Activated CD4-positive, CD25-positive, alpha-beta regulatory T cell treated with anti-CD3 and anti-CD28 coated beads, Interleukin-2, amount 50 U/mL, for 16 hours (primary cell): ENCODE results near the gene LUM.

Experiments used
- DNase-seq: peaks from one replicate; pipeline ENCODE4 v3.0.0-alpha.2; 2020; ENCODE audit warnings: low read depth, low spot score

LUM gene

GRCh38 chr12:91111366-91112325 lies at the start of gene LUM:
TSS of gene LUM (minus strand) at chr12:91111494. CDS start at chr12:91108979, 2,515 bp downstream.
- no peak for DNase-seq

DNA sequence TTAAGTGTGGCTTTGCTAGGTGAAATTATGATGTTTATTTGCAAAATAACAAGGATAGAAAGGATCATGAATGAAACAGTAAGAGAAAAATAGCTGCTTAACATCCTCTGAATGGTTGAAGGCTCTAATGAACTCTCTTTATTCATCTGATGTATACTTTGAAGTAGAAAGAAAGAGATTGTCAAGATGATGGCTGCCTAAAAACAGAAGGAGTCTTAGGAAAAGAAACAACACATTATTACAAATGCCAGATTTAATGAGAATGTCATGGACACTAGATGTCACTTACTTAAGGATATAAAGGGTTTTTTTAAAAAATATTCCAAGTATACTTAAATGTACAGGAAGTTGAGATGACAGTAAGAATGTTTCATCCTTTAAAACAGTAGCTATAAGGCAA lies 49.7 kb upstream of the LUM start:
- no peak for DNase-seq

- DNase-seq = no peak
Measured at GRCh38 chr12:91155990-91156389, 44.7 kb upstream of the LUM start.

GRCh38 chr12:91154131-91154530 lies 42.8 kb upstream of the LUM start:
- no peak for DNase-seq

DNA sequence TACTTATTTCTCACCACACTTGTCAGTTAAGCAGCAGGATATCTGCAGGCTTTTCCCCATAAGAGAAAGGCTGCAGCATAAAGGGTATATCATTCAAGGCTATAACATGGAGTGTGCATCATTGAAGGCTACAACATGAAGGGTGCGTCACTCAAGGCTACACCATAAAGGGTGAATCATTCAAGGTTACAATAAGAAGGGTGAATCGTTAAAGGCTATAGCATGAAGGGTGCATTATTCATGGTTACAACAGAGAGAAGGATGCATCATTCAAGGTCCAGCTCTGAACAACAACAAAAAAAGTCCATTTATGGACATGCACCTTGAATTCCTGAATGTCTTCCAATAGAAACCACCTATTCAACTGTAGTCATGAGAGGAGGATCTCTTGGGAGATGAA lies 32.8 kb upstream of the LUM start:
- DNase-seq = no peak

DNA sequence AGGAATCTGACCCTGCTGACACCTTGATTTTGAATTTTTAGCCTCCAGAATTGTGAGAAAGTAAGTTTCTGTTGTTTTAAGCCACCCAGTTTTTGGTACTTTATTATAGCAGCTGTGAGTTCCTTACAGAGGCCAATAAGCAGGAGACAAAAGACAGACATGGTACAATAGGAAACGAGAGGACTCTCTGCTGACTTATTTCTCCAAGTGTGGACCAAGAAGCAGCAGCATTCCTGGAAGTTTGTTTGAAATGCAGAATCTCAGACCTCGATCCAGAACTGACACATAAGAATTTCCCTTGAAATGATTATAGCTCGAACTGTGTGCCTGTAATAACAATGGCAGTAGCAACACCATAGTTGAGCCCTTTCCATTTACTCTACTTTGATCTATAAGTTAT lies 31.9 kb upstream of the LUM start:
- DNase-seq = no peak

DNA sequence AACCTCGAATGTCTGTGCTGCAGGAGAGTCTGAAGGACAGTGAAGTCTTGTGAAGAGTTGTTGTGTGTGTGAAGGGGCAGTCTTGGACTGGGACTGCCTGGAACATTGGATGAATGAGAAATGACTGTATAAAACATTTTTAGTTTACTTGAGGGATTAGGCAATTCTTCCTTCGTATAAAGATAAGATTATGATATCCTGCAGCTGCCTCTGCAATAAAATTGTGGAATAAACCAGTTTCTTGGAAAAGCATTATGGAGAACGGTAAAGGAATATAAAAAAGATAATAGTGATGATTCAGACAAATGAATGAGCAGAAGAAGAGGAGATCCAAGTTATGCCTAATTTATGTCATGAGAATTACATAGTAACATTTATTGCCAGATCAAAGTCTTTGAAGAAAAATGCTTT lies 30.9 kb upstream of the LUM start:
- DNase-seq = no peak

GRCh38 chr12:91140026-91140931 lies 29.0 kb upstream of the LUM start:
- no peak for DNase-seq

GRCh38 chr12:91139286-91139685 lies 28.0 kb upstream of the LUM start:
- no peak for DNase-seq

GRCh38 chr12:91138337-91138920 lies 27.1 kb upstream of the LUM start:
- no peak for DNase-seq

DNA sequence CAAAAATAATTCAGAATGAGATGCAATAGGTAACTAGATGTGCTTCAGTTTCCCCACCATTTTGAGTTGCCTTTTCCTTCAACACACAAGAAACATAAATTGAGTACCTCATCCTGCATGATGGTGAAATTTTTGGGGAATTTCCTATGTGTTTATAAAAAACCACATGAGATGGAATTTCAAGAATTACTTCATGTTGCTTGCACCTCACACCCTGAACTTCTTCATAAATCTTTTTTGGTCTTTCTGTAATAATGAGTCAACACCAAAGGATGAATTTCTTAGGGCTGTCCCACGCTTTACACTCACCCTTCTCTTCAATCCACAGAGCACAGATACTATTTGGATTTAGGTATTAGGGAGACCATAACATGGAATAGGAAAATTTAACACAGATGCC lies 22.6 kb upstream of the LUM start:
- no peak for DNase-seq

GRCh38 chr12:91129662-91130362 lies 18.5 kb upstream of the LUM start:
- DNase-seq = no peak

DNA sequence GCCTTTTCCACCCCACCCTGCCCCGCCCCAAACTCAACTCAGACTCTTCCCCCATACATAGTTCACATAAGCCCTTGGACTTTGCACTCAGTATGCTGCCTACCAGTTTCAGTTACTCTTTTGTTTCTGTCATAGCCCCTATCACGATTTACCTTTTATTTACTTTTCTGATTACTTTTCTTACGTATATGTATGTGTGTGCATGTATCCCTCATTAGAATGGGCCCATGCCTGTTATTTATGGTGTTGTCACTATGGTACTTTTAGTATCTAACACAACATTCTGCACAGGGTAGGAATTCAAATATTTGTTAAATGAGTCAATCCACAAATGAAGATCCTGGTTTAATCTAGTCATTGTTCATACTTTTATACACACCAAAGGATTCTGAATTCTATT lies 16.5 kb upstream of the LUM start:
- no peak for DNase-seq

DNA sequence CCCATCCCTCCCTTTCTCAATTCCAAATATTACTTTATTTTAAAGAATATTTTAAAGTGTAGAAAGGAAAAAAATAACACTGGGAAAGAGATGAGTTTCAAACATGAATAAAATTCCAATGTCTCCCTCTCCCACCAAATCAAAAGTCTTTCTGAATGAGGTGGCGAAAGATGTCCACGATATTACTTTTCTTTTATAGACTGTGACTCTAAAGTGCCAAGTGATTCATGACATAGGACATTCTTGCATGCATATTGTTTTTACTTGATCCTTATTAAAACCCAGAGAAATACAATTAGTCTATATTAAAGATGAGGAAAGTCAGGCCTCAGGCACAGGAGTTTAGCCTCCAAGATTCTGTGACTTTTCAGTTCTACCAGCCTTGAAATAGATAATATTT lies 16.0 kb upstream of the LUM start:
- no peak for DNase-seq

DNA sequence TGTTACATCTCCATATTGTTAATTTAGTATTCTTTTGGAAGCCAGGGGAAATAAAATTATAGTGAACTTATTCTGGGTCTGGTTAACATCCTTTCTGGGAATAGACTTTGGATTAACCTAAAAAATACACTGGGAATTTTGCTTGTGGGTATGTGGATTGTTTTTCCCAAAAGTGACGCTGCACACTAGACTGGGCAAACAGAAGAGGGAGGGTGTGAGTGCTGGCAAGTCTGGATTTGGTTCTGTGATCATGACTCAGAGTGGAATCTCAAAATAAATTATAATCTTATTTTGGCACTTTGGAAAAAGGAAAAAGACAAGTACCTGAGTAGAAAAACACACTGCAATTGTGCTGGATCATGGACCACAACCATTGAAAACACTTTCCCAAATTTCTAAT lies 15.2 kb upstream of the LUM start:
- no peak for DNase-seq

GRCh38 chr12:91123236-91123916 lies 12.1 kb upstream of the LUM start:
- DNase-seq = no peak

- no peak for DNase-seq
Measured at GRCh38 chr12:91120781-91121180, 9.5 kb upstream of the LUM start.

GRCh38 chr12:91119089-91119488 lies 7.8 kb upstream of the LUM start:
- no peak for DNase-seq

DNA sequence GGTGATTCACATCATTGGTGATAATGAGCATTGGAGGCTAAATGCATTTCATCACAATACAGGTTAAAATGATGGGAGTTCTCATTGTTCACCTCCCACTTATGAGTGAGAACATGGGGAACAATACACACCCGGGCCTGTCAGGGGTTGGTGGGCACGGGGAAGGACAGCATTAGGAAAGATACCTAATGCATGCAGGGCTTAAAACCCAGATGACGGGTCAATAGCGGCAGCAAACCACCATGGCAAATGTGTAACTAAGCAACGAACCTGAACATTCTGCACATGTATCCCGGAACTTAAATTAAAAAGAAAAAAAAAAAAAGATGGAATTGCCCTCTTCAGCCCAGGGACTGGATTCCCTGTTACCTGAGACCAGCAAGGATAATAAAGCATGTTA lies 2.3 kb upstream of the LUM start:
- no peak for DNase-seq

GRCh38 chr12:91110311-91110924 lies 876 bp downstream of the LUM start:
- DNase-seq = no peak
